ENCODE data around the gene ZNF12.

ZNF12 gene

GRCh38 chr7:6646465-6646864 is 60.3 kb downstream of the ZNF12 start:
- DNase-seq: no peak

GRCh38 chr7:6644728-6645127 is 62.0 kb downstream of the ZNF12 start:
- DNase-seq: no peak

GRCh38 chr7:6643915-6644625 is 62.7 kb downstream of the ZNF12 start:
- no peak for DNase-seq

- DNase-seq: no peak
Observed at GRCh38 chr7:6642861-6643640, 63.7 kb downstream of the ZNF12 start.

- DNase-seq: no peak
Observed at GRCh38 chr7:6642239-6642839, 64.4 kb downstream of the ZNF12 start.

- DNase-seq: no peak
Observed at GRCh38 chr7:6641305-6642035, 65.3 kb downstream of the ZNF12 start.

GRCh38 chr7:6640246-6640721 is 66.5 kb downstream of the ZNF12 start:
- no peak for DNase-seq

GRCh38 chr7:6639627-6640026 is 67.1 kb downstream of the ZNF12 start:
- no peak for DNase-seq

GRCh38 chr7:6639032-6639431 is 67.7 kb downstream of the ZNF12 start:
- no peak for DNase-seq

All from SIG-M5 (cell line).